ENCODE results near the gene SHC3.

Gene SHC3

GRCh38 chr9:89185980-89186379 lies 7.4 kb upstream of the SHC3 start:
- DNase-seq, result no peak

- no peak for DNase-seq
These were observed 4.5 kb upstream of the SHC3 start for GRCh38 chr9:89183146-89183545.

GRCh38 chr9:89182369-89182768 lies 3.8 kb upstream of the SHC3 start:
- no peak for DNase-seq

GRCh38 chr9:89179895-89180734 lies 1.5 kb upstream of the SHC3 start:
- peak; percentile 8 to 25 for DNase-seq

- no peak for DNase-seq
These were observed 899 bp upstream of the SHC3 start for GRCh38 chr9:89179540-89179894.

GRCh38 chr9:89178830-89179539 lies 367 bp upstream of the SHC3 start:
- no peak for DNase-seq

GRCh38 chr9:89177012-89177943 lies 1.3 kb downstream of the SHC3 start:
- DNase-seq, result no peak

- no peak for DNase-seq
These were observed 2.8 kb downstream of the SHC3 start for GRCh38 chr9:89175828-89176261.

GRCh38 chr9:89174291-89174690 lies 4.3 kb downstream of the SHC3 start:
- no peak for DNase-seq

GRCh38 chr9:89173072-89173471 lies 5.5 kb downstream of the SHC3 start:
- DNase-seq, result no peak

GRCh38 chr9:89172398-89172797 lies 6.2 kb downstream of the SHC3 start:
- no peak for DNase-seq

- no peak for DNase-seq
These were observed 6.9 kb downstream of the SHC3 start for GRCh38 chr9:89171693-89172092.

- DNase-seq, result no peak
These were observed 7.4 kb downstream of the SHC3 start for GRCh38 chr9:89171231-89171630.

- DNase-seq, result no peak
These were observed 9.5 kb downstream of the SHC3 start for GRCh38 chr9:89168901-89169813.

- no peak for DNase-seq
These were observed 10.8 kb downstream of the SHC3 start for GRCh38 chr9:89167788-89168187.

GRCh38 chr9:89166852-89167251 lies 11.8 kb downstream of the SHC3 start:
- DNase-seq, result no peak

- no peak for DNase-seq
These were observed 12.7 kb downstream of the SHC3 start for GRCh38 chr9:89165880-89166279.

- DNase-seq, result no peak
These were observed 13.3 kb downstream of the SHC3 start for GRCh38 chr9:89165341-89165740.

- DNase-seq, result no peak
These were observed 17.4 kb downstream of the SHC3 start for GRCh38 chr9:89161221-89161620.

GRCh38 chr9:89160806-89161205 lies 17.8 kb downstream of the SHC3 start:
- no peak for DNase-seq

- no peak for DNase-seq
These were observed 23.8 kb downstream of the SHC3 start for GRCh38 chr9:89154651-89155336.

GRCh38 chr9:89154218-89154617 lies 24.4 kb downstream of the SHC3 start:
- no peak for DNase-seq
